Heart left ventricle (tissue), 16 donors: ENCODE data around the gene JADE1. TPM values are rescaled to one million over a fixed set of nuclear protein-coding genes. Genes with fewer than 3 reads are reported as not detected.

Source experiments
- ATAC-seq, 4 donors: fragments of 200-7000 bp; cut with Tn5 transposase; one replicate each; pipeline ENCODE4 v1.9.1; 2020 to 2022; ENCODE audit warnings: moderate library complexity in 4 of 4, mild to moderate bottlenecking in 3 of 4, moderate number of reproducible peaks in 1 of 4
- DNase-seq, 5 donors: peaks; one replicate each; pipeline ENCODE4 v3.0.0-alpha.2; 2020
- H3K27ac ChIP-seq, 12 donors: fragments of 200-600 bp; sonication (generic) in 4 of 12; one replicate each; pipeline versions ENCODE4 v1.5.0 to v1.8.0; 2016 to 2022; ENCODE audit warnings: mild to moderate bottlenecking in 2 of 12
- H3K27me3 ChIP-seq, 9 donors: fragments of 200-600 bp; sonication (generic) in 2 of 9; one replicate each; pipeline versions ENCODE4 v1.5.1 to v1.8.0; 2016 to 2022; ENCODE audit warnings: mild to moderate bottlenecking in 3 of 9
- H3K36me3 ChIP-seq, 9 donors: fragments of 200-600 bp; sonication (generic) in 2 of 9; one replicate each; pipeline versions ENCODE4 v1.5.0 to v1.8.0; 2018 to 2022; ENCODE audit warnings: mild to moderate bottlenecking in 2 of 9
- H3K4me1 ChIP-seq, 12 donors: fragments of 200-600 bp; sonication (generic) in 4 of 12; one replicate each; pipeline versions ENCODE4 v1.5.0 to v1.8.0; 2016 to 2022; ENCODE audit warnings: mild to moderate bottlenecking in 3 of 12
- H3K4me3 ChIP-seq, 12 donors: fragments of 200-600 bp; sonication (generic) in 4 of 12; one replicate each; pipeline versions ENCODE4 v1.5.0 to v1.8.0; 2017 to 2022; ENCODE audit warnings: mild to moderate bottlenecking in 9 of 12, moderate library complexity in 4 of 12
- H3K9me3 ChIP-seq, 12 donors: fragments of 200-600 bp; sonication (generic) in 4 of 12; one replicate each; pipeline versions ENCODE4 v1.5.0 to v1.8.0; 2016 to 2022; ENCODE audit warnings: mild to moderate bottlenecking in 1 of 12
- POLR2A ChIP-seq, 2 donors: fragments of 450-650 bp; IDR thresholded peaks; one replicate each; pipeline ENCODE4 v1.6.1; 2017; ENCODE audit warnings: antibody characterized with exemption in 2 of 2, mild to moderate bottlenecking in 2 of 2, moderate library complexity in 2 of 2
- WGBS, 4 donors: extraction: QIAGEN DNeasy Blood & Tissue Kit in 2 of 4; methylation state at CpG; one replicate each; pipeline versions ENCODE4 v1.1.5 to v1.1.7; 2013 to 2018; 5-methylcytosine and 5-hydroxymethylcytosine counted together
- intact Hi-C, 10 donors: fragments of 100-400 bp; cut with DNase I; formaldehyde crosslinking; loops; one replicate each; pipeline versions ENCODE4 v1.11.1 to v1.14.2; 2022
- polyA plus RNA-seq, 2 donors: library from polyadenylated mRNA; stranded (reverse); fragments of 200-250 nt; gene quantifications; one replicate each; pipeline ENCODE4 v1.2.3, GENCODE V29; 2013
- total RNA-seq, 9 donors: library from RNA; depleted of rRNA in 2 of 9; stranded (reverse); fragments of >200 nt in 2 of 9; fragmentation: NEBNext Ultra II Directional in 3 of 9; extraction: Animal tissue kit (Norgen Biotek cat#: 25700) in 3 of 9; gene quantifications; one replicate each; pipeline versions ENCODE4 v1.1.0 to v1.2.4, GENCODE V29; 2016 to 2023
- TF ChIP-seq, protein P1 (sequence below), 12 donors: fragments of 200-600 bp; sonication (generic) in 4 of 12; IDR thresholded peaks; one replicate each; pipeline versions ENCODE4 v1.5.0 to v1.8.0; 2018 to 2022; ENCODE audit warnings: antibody characterized with exemption in 12 of 12, mild to moderate bottlenecking in 5 of 12
- donor health status: ischemic (EF 13 %, LVEDD 7.1; RV severe dilation, severe dysfunction).
- donor health status: healthy with polysubstance abuse.
- donor health status: DM: no; HTN: yes; CAD: no.
- donor health status: DM: no; HTN: no; CAD: no.
- donor health status: ischemic (EF 25% LVEDD 6.9; RV normal size, moderate dysfunction).
- donor health status: ischemic (EF 25% LVEDD 5.7; RV mildly dilated, moderate dysfunction).
- donor health status: healthy.
- donor health status: DM: yes; HTN: yes; CAD: no.
- donor health status: ischemic (EF 35%, LVEDD 5.7; RV mildly dilated, moderate dysfunction).
- donor health status: nonischemic (EF 11% LVEDD 7.7; RV severe dilation, severe dysfunction).
- donor health status: DM: yes; HTN: yes; CAD: no.
- donor health status: PGD.
- donor health status: ischemic (EF 29% LVEDD 5.4; RV normal size, mild dysfunction).
- donor health status: nonischemic (EF 23%, LVEDD 6.1; RV moderate dilation, normal function).

JADE1 gene
- total and polyA plus RNA-seq, 11 donors = 15.0 to 31.9 (median 19.7) TPM

DNA sequence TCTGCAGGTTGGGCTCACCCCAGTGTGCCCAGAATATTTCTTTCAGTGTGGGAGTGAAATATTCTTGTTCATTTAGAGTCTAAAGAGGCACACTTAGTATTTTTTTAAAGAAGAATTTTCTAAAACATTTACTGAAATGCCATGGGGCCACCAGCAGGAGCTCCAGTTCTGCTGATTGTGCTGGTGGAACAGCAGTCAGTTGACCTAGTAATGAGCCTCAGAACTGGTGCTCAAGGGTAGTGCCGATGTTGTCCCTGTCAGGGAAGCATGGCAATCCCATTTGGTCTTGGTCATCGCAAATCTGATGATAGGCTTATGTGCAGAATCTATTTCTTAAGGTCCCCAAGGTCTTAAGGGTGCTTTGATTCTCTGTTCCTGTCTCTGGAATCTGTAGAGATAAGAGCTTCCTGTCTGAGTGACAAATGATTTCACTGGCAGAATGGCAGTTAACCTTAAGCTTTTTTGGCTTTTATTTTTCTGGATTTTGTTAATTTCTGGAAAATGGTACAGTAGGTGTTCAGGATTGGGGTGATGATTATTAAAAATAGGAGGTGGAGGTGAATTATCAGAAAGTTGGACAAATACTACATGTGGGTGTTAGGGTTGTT lies 31.3 kb downstream of the JADE1 start:
- Histone ChIP-seq H3K9me3 (no peaks in the 10 kb centered on the region), H3K4me3 (no peak overlapping the region), H3K27me3 (no peaks in the 10 kb centered on the region), H3K4me1 (peaks cover 0 to 93% (median 59%) of the 10 kb centered on the region in 12 donors), H3K27ac (peak overlapping the region in 2 of 12 donors; percentile 4 to 26), H3K36me3 (peaks cover 0 to 35% (median 20%) of the 10 kb centered on the region in 9 donors)
- no peak for TF ChIP-seq POLR2A (IDR thresholded peaks at IDR 0.05)
- TF ChIP-seq, protein P1, sequence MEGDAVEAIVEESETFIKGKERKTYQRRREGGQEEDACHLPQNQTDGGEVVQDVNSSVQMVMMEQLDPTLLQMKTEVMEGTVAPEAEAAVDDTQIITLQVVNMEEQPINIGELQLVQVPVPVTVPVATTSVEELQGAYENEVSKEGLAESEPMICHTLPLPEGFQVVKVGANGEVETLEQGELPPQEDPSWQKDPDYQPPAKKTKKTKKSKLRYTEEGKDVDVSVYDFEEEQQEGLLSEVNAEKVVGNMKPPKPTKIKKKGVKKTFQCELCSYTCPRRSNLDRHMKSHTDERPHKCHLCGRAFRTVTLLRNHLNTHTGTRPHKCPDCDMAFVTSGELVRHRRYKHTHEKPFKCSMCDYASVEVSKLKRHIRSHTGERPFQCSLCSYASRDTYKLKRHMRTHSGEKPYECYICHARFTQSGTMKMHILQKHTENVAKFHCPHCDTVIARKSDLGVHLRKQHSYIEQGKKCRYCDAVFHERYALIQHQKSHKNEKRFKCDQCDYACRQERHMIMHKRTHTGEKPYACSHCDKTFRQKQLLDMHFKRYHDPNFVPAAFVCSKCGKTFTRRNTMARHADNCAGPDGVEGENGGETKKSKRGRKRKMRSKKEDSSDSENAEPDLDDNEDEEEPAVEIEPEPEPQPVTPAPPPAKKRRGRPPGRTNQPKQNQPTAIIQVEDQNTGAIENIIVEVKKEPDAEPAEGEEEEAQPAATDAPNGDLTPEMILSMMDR (IDR thresholded peaks at IDR 0.05) = no peak
- DNase-seq (no peak), ATAC-seq (no peak)
- WGBS, 4 donors = 21 to 56% (median 31%) methylated on average over 2 of the region's 2 CpGs
- intact Hi-C loops = no loop called here

DNA sequence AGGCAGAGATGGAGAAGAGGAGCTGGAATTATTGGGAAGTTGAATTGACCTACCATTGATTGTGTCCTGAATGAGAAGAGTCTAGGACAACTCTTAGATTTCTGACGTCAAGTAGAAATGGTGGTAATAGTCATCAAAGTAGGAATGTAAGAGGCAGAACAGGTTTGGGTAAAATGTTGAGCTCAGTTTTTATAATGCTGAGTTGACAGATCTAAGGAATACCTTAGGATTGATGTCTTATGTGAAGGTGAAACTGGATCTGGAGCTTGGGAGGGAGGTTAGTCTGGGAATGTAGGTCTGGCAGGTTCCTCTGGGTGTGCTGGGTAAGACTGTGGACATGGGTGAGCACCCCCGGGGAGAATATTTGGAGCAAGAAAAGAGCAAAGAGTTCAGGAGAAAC lies 31.9 kb downstream of the JADE1 start:
- Histone ChIP-seq H3K27ac (no peak overlapping the region), H3K9me3 (no peaks in the 10 kb centered on the region), H3K4me3 (no peak overlapping the region), H3K4me1 (peaks cover 0 to 92% (median 57%) of the 10 kb centered on the region in 12 donors), H3K36me3 (peaks cover 0 to 41% (median 25%) of the 10 kb centered on the region in 9 donors), H3K27me3 (no peaks in the 10 kb centered on the region)
- WGBS, 4 donors = 89 to 96% (median 93%) methylated on average over 2 of the region's 2 CpGs
- no peak for DNase-seq
- no peak for ATAC-seq
- TF ChIP-seq, protein P1 (IDR thresholded peaks at IDR 0.05) = no peak
- TF ChIP-seq POLR2A (IDR thresholded peaks at IDR 0.05) = no peak
- intact Hi-C loops = no loop called here

DNA sequence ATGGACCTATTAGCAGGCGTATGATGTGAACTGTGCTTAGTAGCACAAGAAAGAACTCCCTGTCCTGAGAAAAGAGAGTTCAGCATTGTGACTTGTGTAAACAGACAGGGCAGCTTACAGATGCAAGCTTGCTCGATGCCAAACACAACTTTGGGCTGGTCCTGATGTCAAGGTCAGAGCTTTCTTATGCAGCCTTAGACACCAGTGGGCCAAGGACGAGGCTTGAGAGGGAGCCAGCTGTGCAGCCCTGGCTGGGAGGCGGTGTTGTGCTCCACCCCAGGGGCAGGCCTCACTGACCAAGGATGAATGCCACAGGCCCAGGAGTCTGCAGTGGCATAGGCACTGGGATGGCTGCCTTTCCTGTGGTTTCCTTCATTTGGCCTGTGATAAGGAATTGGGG lies 35.4 kb downstream of the JADE1 start:
- WGBS, 4 donors = 28 to 53% (median 42%) methylated on average over 3 to 4 of the region's 4 CpGs
- peak; percentile 47 to 76 (median 68) for DNase-seq
- no peaks in the 10 kb centered on the region for H3K27me3 ChIP-seq
- peak overlapping the region; percentile 15 to 70 (median 58) for H3K27ac ChIP-seq
- TF ChIP-seq, protein P1 (IDR thresholded peaks at IDR 0.05) = no peak
- TF ChIP-seq POLR2A (IDR thresholded peaks at IDR 0.05) = no peak
- ATAC-seq = peak; percentile 83 to 90 (median 86)
- H3K4me1 ChIP-seq = peaks cover 0 to 74% (median 43%) of the 10 kb centered on the region in 12 donors
- intact Hi-C loops = loop anchor here in 2 of 10 donors (1.0 to 5.0 kb wide), 2 partner anchors 33 kb away; no protein-coding TSS in a partner anchor
- no peaks in the 10 kb centered on the region for H3K9me3 ChIP-seq
- no peak overlapping the region for H3K4me3 ChIP-seq
- H3K36me3 ChIP-seq = peaks cover 0 to 74% (median 58%) of the 10 kb centered on the region in 9 donors

DNA sequence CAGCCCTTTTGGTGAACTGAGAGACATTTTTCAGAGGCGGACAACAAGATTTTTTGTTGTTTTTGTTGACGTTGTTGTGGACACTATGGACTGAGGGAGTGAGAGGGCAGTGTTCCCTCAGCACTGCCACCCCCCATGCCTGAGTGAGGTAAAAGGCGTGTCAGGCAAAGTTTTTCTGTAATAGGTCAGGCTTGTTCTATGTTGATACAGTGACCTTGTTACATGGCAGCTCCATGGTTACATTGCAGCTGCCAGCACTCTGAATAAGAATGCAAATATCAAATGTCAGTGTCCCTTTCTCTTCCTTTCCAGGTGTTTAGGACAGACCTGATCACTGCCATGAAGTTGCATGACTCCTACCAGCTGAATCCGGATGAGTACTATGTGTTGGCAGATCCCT lies 36.6 kb downstream of the JADE1 start:
- 64 to 65% (median 64%) methylated on average over 4 of the region's 4 CpGs for WGBS, 4 donors
- ATAC-seq (peak; percentile 67 to 83 (median 76)), DNase-seq (no peak)
- Histone ChIP-seq H3K9me3 (no peaks in the 10 kb centered on the region), H3K27ac (peak overlapping the region in 11 of 12 donors; percentile 15 to 70 (median 61)), H3K36me3 (peaks cover under 1 to 85% (median 69%) of the 10 kb centered on the region in 9 donors), H3K27me3 (no peaks in the 10 kb centered on the region), H3K4me1 (peaks cover 0 to 62% (median 34%) of the 10 kb centered on the region in 12 donors), H3K4me3 (no peak overlapping the region)
- intact Hi-C loops = loop anchor here in 1 of 10 donors (5.0 kb wide), 1 partner anchor 34 kb away; no protein-coding TSS in a partner anchor
- TF ChIP-seq, protein P1 (IDR thresholded peaks at IDR 0.05) = no peak
- no peak for TF ChIP-seq POLR2A (IDR thresholded peaks at IDR 0.05)
